A549 (cell line): ENCODE results near the gene NAP1L4.

Source experiments
- CBX8 ChIP-seq: fragments of 200-600 bp; sonication (generic); IDR thresholded peaks from 2 replicates; pipeline ENCODE4 v1.6.1; 2016
- KDM1A ChIP-seq: fragments of 200-600 bp; sonication (generic); IDR thresholded peaks from 2 replicates; pipeline ENCODE4 v1.6.1; 2016; ENCODE audit warnings: low read depth, mild to moderate bottlenecking
- MAZ ChIP-seq: fragments of 150-350 bp; IDR thresholded peaks from 2 replicates; pipeline ENCODE4 v1.6.1; 2014; ENCODE audit warnings: antibody characterized with exemption, low read depth, low read length, borderline replicate concordance
- RAD21 ChIP-seq, 2 experiments: fragments of >200 bp in 1 of 2; sonication (Bioruptor Twin) in 1 of 2; formaldehyde crosslinking in 1 of 2; IDR thresholded peaks in 1 of 2; conservative IDR thresholded peaks in 1 of 2; 2 replicates in 1 of 2; 3 replicates in 1 of 2; pipeline ENCODE4 v1.6.1; 2012 to 2018; ENCODE audit warnings: inconsistent platforms in 1 of 2
- RARB ChIP-seq: fragments of 250-450 bp; sonication (Bioruptor Pico); IDR thresholded peaks from 2 replicates; pipeline ENCODE4 v1.8.0; 2021; ENCODE audit warnings: mild to moderate bottlenecking, moderate library complexity
- RCOR1 ChIP-seq: fragments of 150-350 bp; IDR thresholded peaks from 2 replicates; pipeline ENCODE4 v1.6.1; 2014; ENCODE audit warnings: antibody characterized with exemption, low read length, low read depth
- TF ChIP-seq, protein P1 (sequence below): fragments of >200 bp; sonication (Bioruptor Twin); formaldehyde crosslinking; IDR thresholded peaks from 3 replicates; pipeline ENCODE4 v1.5.1; 2016

DNA sequence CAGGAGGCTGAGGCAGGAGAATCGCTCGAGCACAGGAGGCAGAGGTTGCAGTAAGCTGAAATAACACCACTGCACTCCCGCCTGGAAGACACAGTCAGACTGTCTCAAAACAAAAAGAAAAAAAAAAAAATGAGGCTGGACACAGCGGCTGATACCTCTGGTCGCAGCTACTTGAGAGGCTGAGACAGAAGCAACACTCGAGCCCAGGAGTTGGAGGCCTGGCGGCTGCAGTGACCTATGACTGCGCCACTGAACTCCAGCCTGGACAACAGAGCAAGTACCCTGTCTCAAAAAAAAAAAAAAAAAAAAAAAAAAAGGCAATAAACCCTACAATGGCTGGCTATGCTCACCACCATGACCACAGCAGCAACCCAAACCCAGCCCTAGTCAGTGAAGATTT lies 11.0 kb downstream of the NAP1L4 start:
- TF ChIP-seq, protein P1, sequence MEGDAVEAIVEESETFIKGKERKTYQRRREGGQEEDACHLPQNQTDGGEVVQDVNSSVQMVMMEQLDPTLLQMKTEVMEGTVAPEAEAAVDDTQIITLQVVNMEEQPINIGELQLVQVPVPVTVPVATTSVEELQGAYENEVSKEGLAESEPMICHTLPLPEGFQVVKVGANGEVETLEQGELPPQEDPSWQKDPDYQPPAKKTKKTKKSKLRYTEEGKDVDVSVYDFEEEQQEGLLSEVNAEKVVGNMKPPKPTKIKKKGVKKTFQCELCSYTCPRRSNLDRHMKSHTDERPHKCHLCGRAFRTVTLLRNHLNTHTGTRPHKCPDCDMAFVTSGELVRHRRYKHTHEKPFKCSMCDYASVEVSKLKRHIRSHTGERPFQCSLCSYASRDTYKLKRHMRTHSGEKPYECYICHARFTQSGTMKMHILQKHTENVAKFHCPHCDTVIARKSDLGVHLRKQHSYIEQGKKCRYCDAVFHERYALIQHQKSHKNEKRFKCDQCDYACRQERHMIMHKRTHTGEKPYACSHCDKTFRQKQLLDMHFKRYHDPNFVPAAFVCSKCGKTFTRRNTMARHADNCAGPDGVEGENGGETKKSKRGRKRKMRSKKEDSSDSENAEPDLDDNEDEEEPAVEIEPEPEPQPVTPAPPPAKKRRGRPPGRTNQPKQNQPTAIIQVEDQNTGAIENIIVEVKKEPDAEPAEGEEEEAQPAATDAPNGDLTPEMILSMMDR, result no peak
- no peak for TF ChIP-seq RCOR1
- TF ChIP-seq RAD21 (conservative IDR thresholded peaks at IDR 0.05 in 1 of 2, IDR thresholded peaks at IDR 0.05 in 1 of 2), result no peak
- TF ChIP-seq KDM1A, result no peak
- TF ChIP-seq MAZ, result no peak
- TF ChIP-seq CBX8, result no peak
- no peak for TF ChIP-seq RARB (CRISPR knock-in tag)
